Keratinocyte (primary cell): ENCODE data around the gene FILIP1.

Source experiments
- CTCF ChIP-seq, 3 experiments: IDR thresholded peaks in 1 of 3; conservative IDR thresholded peaks in 1 of 3; optimal IDR thresholded peaks in 1 of 3; 2 replicates in 2 of 3; 3 replicates in 1 of 3; pipeline versions ENCODE3 to v1.5.1; 2011; ENCODE audit warnings: low read length in 3 of 3, mild to moderate bottlenecking in 3 of 3, moderate library complexity in 2 of 3, control low read depth in 1 of 3, inconsistent platforms in 1 of 3; ENCODE audit not compliant: insufficient read depth in 2 of 3; ENCODE audit errors: extremely low read depth in 1 of 3
- EZH2 ChIP-seq: IDR thresholded peaks from one replicate; pipeline ENCODE4 v1.6.1; 2012; ENCODE audit warnings: inconsistent platforms, mild to moderate bottlenecking, low read length, moderate library complexity

- no peak for TF ChIP-seq CTCF (optimal IDR thresholded peaks at IDR 0.05 in 1 of 3, IDR thresholded peaks at IDR 0.05 in 1 of 3, conservative IDR thresholded peaks at IDR 0.05 in 1 of 3; ENCODE audit: extremely low read depth in 1 of 3, insufficient read depth in 2 of 3, low read length in 3 of 3)
- TF ChIP-seq EZH2: no peak
Measured at GRCh38 chr6:75428204-75428603, 65.4 kb downstream of the FILIP1 start.
